Uterus (tissue), 2 donors: ENCODE measurements around the gene PRSS57.

Experiments used
- CTCF ChIP-seq, 4 experiments: fragments of 200-600 bp in 2 of 4; fragments of 450-650 bp in 2 of 4; sonication (generic) in 2 of 4; IDR thresholded peaks; one replicate each; pipeline ENCODE4 v1.5.1; 2016 to 2019; ENCODE audit warnings: antibody characterized with exemption in 4 of 4, mild to moderate bottlenecking in 2 of 4, moderate library complexity in 1 of 4
- POLR2A ChIP-seq, 2 donors: fragments of 450-650 bp; IDR thresholded peaks; one replicate each; pipeline ENCODE4 v1.6.1; 2016; ENCODE audit warnings: antibody characterized with exemption in 2 of 2, mild to moderate bottlenecking in 1 of 2, moderate library complexity in 1 of 2

GRCh38 chr19:678791-679388 lies 16.4 kb downstream of the PRSS57 start:
- no peak for TF ChIP-seq POLR2A (IDR thresholded peaks at IDR 0.05)
- TF ChIP-seq CTCF (IDR thresholded peaks at IDR 0.05), result no peak
